Retinal pigment epithelial cell (primary cell): ENCODE measurements around the gene E2F1.

ENCODE experiments used
- DNase-seq: peaks from one replicate; pipeline ENCODE4 v3.0.0-alpha.2; 2010; ENCODE audit warnings: low read depth
- H3K4me3 ChIP-seq: 2 replicates; pipeline ENCODE4 v1.5.1; 2011; ENCODE audit warnings: mild to moderate bottlenecking, low read length, control low read depth, moderate library complexity
- CTCF ChIP-seq: conservative IDR thresholded peaks from 2 replicates; pipeline ENCODE4 v1.5.1; 2011; ENCODE audit warnings: low read depth, low read length, control low read depth, inconsistent platforms

Gene E2F1

GRCh38 chr20:33674294-33675135 lies 11.7 kb downstream of the E2F1 start, which contains the start of gene NECAB3:
NECAB3 (minus strand) TSS chr20:33674428; CDS start chr20:33674352, 76 bp downstream.
- DNase-seq = no peak
- no peak for TF ChIP-seq CTCF
- peak within 1 kb of the TSS; percentile 80 for H3K4me3 ChIP-seq

GRCh38 chr20:33673410-33674293 lies 12.5 kb downstream of the E2F1 start:
- H3K4me3 ChIP-seq = peak overlapping the region; percentile 80
- DNase-seq = no peak
- TF ChIP-seq CTCF = no peak

- H3K4me3 ChIP-seq = peak overlapping the region; percentile 80
- TF ChIP-seq CTCF = no peak
- DNase-seq = no peak
Observed at GRCh38 chr20:33673114-33673409, 13.1 kb downstream of the E2F1 start.

- H3K4me3 ChIP-seq = peak overlapping the region; percentile 80
- TF ChIP-seq CTCF = no peak
- DNase-seq = no peak
Observed at GRCh38 chr20:33672426-33673113, 13.6 kb downstream of the E2F1 start.

GRCh38 chr20:33671573-33672288 lies 14.5 kb downstream of the E2F1 start:
- no peak for DNase-seq
- H3K4me3 ChIP-seq = no peak overlapping the region
- no peak for TF ChIP-seq CTCF

- DNase-seq = no peak
- TF ChIP-seq CTCF = no peak
- H3K4me3 ChIP-seq = no peak overlapping the region
Observed at GRCh38 chr20:33670715-33671499, 15.3 kb downstream of the E2F1 start.
